ENCODE data around the gene LRRC8A. TPM values are rescaled to one million over a fixed set of nuclear protein-coding genes. Genes with fewer than 3 reads are reported as not detected.

Gene LRRC8A
- total and polyA plus RNA-seq, 2 of the 4 experiments (the other 2 are of a cell fraction) = 42.8 to 60.9 TPM

- no peak overlapping the region for H3K27ac ChIP-seq (ENCODE audit: insufficient read depth, low read length)
- no peak overlapping the region for H2AK9ac ChIP-seq (replicated peaks; ENCODE audit: low read depth, low read length, poor library complexity)
- no peaks in the 10 kb centered on the region for H3K27me3 ChIP-seq (ENCODE audit: control insufficient read depth, insufficient read depth, low read length)
- no TSS peak for BruUV-seq (replicated peaks)
- no peak overlapping the region for H2BK15ac ChIP-seq (ENCODE audit: low read depth, low read length)
- no peak overlapping the region for H4K91ac ChIP-seq (ENCODE audit: insufficient read depth, low read depth, low read length)
- no peak overlapping the region for H3K4me2 ChIP-seq (ENCODE audit: low read depth, low read length)
- no peak overlapping the region for H2AK5ac ChIP-seq (ENCODE audit: low read depth, low read length)
- no peak overlapping the region for H2BK5ac ChIP-seq (ENCODE audit: low read depth, low read length, poor library complexity, severe bottlenecking)
- dilution Hi-C loops (cut with HindIII; ENCODE audit: low sequenced_read_pairs, unreplicated experiment) = no loop called here
- H3K9me1 ChIP-seq (ENCODE audit: insufficient read depth, low read length) = 0 out of 2 replicates have a peak, but pooled peaks cover 3% of the 10 kb centered on the region
- no peak for DNase-seq
- TF ChIP-seq ELK1 (IDR thresholded peaks at IDR 0.05; ENCODE audit: borderline replicate concordance, low read depth, low read length) = no peak
- TF ChIP-seq MAZ (IDR thresholded peaks at IDR 0.05; ENCODE audit: borderline replicate concordance, low read depth, low read length) = no peak
- TF ChIP-seq RFX5 (IDR thresholded peaks at IDR 0.05; ENCODE audit: low read depth, low read length) = no peak
- no peak for TF ChIP-seq FOS (IDR thresholded peaks at IDR 0.05; ENCODE audit: low read depth, low read length)
- no peak for TF ChIP-seq SMC3 (IDR thresholded peaks at IDR 0.05; ENCODE audit: low read depth, low read length)
- no peaks in the 10 kb centered on the region for H3K4me1 ChIP-seq (ENCODE audit: control insufficient read depth, insufficient read depth, low read length)
- peaks cover 7 to 30% of the 10 kb centered on the region in 2 experiments; a peak in 3 of 4 replicates for H3K79me1 ChIP-seq (ENCODE audit: low read depth in 1 of 2, low read length in 2 of 2)
- H3K18ac ChIP-seq (ENCODE audit: low read depth, low read length) = no peak overlapping the region
- H3K4ac ChIP-seq (ENCODE audit: low read depth, low read length) = no peak overlapping the region
- H3K4me3 ChIP-seq (ENCODE audit: insufficient read depth, low read depth, low read length) = no peak overlapping the region
- ATAC-seq (ENCODE audit: low read depth) = no peak
- H3K36me3 ChIP-seq (ENCODE audit: control insufficient read depth, insufficient read depth, low read length) = no peaks in the 10 kb centered on the region; the same call in 1 of the 2 replicates
- no peak overlapping the region for H2AFZ ChIP-seq (replicated peaks; ENCODE audit: low read length, poor library complexity)
- no peaks in the 10 kb centered on the region for H3K9me3 ChIP-seq (ENCODE audit: control insufficient read depth, insufficient read depth, low read length)
- CTCF ChIA-PET = interaction anchor here (0.9 to 1.4 kb wide), 2 partner anchors 66 to 67 kb away, joined by 3 to 4 read pairs; no protein-coding TSS in a partner anchor
- no peak overlapping the region for H3K14ac ChIP-seq (replicated peaks; ENCODE audit: low read depth, low read length)
- intact Hi-C loops (cut with micrococcal nuclease) = loop anchor here (5.0 kb wide), 1 partner anchor 86 kb away; the partner anchor contains the start of genes DOLK and NUP188
- H2BK120ac ChIP-seq (ENCODE audit: low read depth, low read length) = no peak overlapping the region
- POLR2A ChIA-PET (ENCODE audit: unreplicated experiment) = no interaction called here
- no peak overlapping the region for H3K23ac ChIP-seq (ENCODE audit: low read depth, low read length)
- no peak overlapping the region for H3K56ac ChIP-seq (ENCODE audit: extremely low read depth, insufficient read depth, low read length)
- H2BK20ac ChIP-seq (ENCODE audit: low read depth, low read length) = no peak overlapping the region
- no peaks in the 10 kb centered on the region for H4K20me1 ChIP-seq (ENCODE audit: insufficient read depth, low read length)
- H4K5ac ChIP-seq (ENCODE audit: low read depth, low read length) = no peak overlapping the region
- in situ Hi-C loops (cut with MboI; ENCODE audit: low sequenced_read_pairs) = no loop called here
- no CpG with 5 or more reads among the region's 5 CpGs for WGBS, 2 experiments (ENCODE audit: extremely low coverage in 2 of 2, insufficient read length in 1 of 2)
- H4K8ac ChIP-seq (ENCODE audit: low read depth in 2 of 2, low read length in 2 of 2) = no peak overlapping the region
- no peak overlapping the region for H3K9ac ChIP-seq (ENCODE audit: low read depth, low read length)
These were observed 21.0 kb upstream of the LRRC8A start for GRCh38 chr9:128860937-128861336.
